GM19397 (cell line): ENCODE data around the gene MRPS10.
A peak's percentile ranks its signal among the peaks of the same experiment; 100 is the strongest.

ENCODE experiments used
- ATAC-seq: cut with Tn5 transposase; IDR thresholded peaks from one replicate; pipeline ENCODE4 v1.9.1; 2021; ENCODE audit warnings: mild to moderate bottlenecking, moderate library complexity; ENCODE audit not compliant: unreplicated experiment

The MRPS10 gene

GRCh38 chr6:42217519-42218367 is at the start of gene MRPS10:
MRPS10 (minus strand) TSS chr6:42217861; CDS start chr6:42217849, 12 bp downstream.
- ATAC-seq: peak; percentile 95

DNA sequence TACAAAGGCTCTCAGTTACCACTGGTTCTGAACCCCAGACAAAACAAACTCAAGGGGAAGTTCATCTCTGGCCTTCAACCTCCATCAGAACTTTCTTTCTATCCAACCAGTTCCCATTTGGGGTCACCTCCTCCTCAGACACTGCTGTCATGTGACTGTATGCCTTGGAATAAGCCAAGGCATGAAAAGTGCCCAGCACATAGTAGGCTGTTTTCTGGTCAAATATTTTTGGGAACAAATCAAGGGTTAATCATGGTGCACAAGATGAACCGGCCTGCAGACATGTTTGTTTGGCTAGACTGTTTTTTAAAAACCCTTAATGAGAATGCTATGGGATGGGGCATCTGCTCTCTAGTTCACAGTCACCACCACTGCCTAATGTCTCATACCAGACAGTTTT is 48.9 kb upstream of the MRPS10 start:
- no peak for ATAC-seq

DNA sequence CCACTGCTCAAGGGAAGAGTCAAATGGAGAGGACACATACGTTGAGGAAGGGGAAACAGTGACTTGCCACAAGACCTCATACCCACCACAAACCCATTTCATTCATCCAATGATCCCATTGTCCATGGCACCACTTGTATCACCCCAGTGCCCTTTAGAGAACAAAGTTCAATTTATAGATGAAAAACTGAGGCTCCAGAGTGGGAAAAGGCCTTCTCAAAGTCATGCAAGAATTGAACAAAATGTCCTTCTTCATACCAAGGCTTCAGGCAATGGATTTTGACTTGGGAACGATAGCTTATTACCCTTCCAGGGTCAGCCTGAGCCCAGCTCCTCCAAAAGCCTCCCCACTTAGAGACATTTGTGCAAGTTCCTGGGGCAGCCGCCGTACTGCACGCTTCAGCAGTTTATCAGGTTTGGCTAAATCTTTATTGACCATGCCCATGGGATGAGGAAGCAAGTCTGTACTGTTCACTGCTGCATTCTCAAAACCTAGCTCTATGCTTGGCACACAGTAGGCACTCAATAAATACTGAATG is 47.3 kb upstream of the MRPS10 start:
- ATAC-seq: no peak

GRCh38 chr6:42264162-42264851 is 46.6 kb upstream of the MRPS10 start:
- ATAC-seq: no peak

- no peak for ATAC-seq
Measured at GRCh38 chr6:42263165-42263728, 45.6 kb upstream of the MRPS10 start.

GRCh38 chr6:42260972-42261371 is 43.3 kb upstream of the MRPS10 start:
- ATAC-seq: no peak

GRCh38 chr6:42260396-42260888 is 42.8 kb upstream of the MRPS10 start:
- no peak for ATAC-seq

- no peak for ATAC-seq
Measured at GRCh38 chr6:42259841-42260395, 42.3 kb upstream of the MRPS10 start.

DNA sequence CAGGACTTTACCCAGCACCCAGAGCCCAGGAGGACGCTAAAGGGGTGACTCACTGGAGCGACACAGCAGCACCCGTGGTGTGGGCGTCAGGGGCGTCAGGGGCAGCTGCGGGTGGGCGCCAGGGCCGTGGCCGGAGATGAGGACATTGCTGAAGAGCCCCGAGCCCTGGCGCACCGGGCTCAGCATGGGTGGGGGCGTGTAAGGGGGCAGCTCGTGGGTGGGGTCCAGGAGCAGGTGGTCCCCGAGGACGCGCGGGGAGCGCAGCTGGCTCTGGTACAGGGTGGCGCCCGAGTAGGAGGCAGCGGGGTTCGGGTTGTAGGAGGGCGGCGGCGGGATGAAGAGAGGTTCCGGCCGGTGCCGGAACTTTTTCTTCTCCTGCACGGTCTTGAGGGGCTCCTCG is 41.6 kb upstream of the MRPS10 start:
- ATAC-seq: no peak

DNA sequence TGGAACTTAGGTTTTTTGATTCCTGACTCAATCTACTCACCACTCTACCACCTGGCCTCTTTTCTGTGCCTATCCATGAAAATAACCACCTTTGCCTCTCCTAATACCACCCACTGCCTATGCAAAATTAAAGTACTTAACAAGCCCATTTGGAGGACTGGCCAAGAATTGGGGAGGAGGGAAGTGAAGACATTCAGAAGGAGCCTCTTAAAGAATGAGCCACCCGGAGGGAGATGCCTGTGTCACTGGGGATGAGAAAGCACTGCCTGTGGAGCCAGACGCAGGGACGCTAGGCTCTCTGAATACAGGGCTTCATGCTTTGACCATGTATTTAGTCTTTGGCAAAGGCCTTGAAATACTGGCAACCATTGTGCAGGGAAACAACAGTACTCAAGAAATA is 40.0 kb upstream of the MRPS10 start:
- ATAC-seq: no peak

GRCh38 chr6:42257063-42257462 is 39.4 kb upstream of the MRPS10 start:
- no peak for ATAC-seq

DNA sequence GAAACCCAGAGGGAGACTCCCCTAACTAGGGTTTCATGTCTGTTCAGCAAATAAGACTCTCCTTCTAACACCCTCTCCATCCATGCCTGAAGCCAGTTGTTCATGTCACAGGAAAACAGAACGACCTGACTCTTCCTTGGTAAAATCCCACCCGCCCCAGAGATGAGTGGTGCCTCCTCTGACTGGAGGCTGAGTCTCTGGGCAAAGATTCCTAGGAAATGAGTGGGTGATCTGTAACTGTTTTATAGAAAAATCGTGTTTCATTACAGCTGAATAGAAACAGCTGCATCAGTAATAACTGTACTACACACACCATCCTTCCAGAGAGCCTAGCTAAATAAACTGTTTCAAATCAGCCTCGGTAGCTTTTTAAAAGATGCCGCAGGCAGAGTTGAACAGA is 37.4 kb upstream of the MRPS10 start:
- no peak for ATAC-seq

- no peak for ATAC-seq
Measured at GRCh38 chr6:42254505-42254904, 36.8 kb upstream of the MRPS10 start.

- no peak for ATAC-seq
Measured at GRCh38 chr6:42251911-42252637, 34.4 kb upstream of the MRPS10 start.

GRCh38 chr6:42251500-42251899 is 33.8 kb upstream of the MRPS10 start:
- no peak for ATAC-seq

GRCh38 chr6:42250274-42250931 is 32.7 kb upstream of the MRPS10 start:
- no peak for ATAC-seq

GRCh38 chr6:42249279-42249678 is 31.6 kb upstream of the MRPS10 start:
- no peak for ATAC-seq

DNA sequence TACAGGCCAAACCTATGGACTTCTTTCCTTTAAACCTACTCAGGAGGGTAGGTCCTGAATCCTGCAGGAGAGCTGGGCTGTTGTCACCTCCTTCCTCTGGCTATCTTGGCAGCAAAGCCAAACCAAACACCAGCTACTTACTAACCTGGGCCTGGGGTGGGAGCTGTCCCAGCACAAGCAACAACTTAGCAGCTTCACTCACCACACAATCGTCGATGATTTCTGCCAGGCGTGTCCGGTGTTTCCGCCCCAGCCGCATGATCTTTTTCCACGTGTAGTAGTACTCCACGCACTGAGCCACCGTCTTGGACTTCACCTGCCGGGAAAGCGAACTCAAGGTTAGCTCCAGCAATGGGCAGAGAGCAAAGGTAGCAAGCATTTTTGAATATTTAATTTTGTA is 25.4 kb upstream of the MRPS10 start:
- no peak for ATAC-seq

DNA sequence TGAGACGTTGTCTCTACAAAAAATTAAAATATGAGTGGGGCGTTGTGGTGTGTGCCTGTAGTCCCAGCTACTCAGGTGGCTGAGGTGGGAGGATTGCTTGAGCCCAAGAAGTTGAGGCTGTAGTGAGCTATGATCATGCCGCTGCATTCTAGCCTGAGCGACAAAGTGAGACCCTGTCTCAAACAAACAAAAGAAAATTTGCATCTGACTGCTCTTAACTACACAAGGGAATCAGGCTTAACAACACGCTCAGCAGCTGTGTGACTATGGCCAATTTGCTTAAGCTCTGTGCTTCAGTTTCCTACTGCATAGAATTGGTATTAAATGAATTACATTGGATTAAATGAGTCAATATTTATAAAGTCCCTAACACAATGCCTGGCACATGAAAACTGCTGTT is 24.3 kb upstream of the MRPS10 start:
- no peak for ATAC-seq

GRCh38 chr6:42239736-42240375 is 22.2 kb upstream of the MRPS10 start:
- ATAC-seq: no peak
